ENCODE measurements around the gene S100A12.

DNA sequence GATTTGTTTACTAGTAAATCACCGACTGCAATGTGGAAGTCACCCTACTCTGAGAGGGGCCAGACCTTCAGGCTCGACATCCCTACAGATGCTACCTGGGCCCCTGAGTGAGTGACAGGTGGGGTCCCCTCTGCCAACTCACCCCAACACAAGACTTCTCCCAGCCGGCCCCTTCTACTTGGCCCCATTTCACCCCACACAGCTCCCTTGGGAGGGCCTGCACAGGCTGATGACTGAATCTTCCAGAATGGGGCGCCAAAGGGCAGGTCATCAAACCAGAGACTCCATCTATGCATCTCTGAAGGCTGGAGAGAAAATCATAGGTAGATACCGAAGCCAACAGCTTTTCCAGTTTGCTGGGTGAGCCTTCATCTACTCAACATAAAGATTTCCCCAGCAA is 24.8 kb upstream of the S100A12 start:
- TF ChIP-seq, protein P1, sequence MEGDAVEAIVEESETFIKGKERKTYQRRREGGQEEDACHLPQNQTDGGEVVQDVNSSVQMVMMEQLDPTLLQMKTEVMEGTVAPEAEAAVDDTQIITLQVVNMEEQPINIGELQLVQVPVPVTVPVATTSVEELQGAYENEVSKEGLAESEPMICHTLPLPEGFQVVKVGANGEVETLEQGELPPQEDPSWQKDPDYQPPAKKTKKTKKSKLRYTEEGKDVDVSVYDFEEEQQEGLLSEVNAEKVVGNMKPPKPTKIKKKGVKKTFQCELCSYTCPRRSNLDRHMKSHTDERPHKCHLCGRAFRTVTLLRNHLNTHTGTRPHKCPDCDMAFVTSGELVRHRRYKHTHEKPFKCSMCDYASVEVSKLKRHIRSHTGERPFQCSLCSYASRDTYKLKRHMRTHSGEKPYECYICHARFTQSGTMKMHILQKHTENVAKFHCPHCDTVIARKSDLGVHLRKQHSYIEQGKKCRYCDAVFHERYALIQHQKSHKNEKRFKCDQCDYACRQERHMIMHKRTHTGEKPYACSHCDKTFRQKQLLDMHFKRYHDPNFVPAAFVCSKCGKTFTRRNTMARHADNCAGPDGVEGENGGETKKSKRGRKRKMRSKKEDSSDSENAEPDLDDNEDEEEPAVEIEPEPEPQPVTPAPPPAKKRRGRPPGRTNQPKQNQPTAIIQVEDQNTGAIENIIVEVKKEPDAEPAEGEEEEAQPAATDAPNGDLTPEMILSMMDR (IDR thresholded peaks at IDR 0.05), result no peak
- TF ChIP-seq POLR2A (IDR thresholded peaks at IDR 0.05), result no peak
